HL-60 (cell line): ENCODE results near the gene HOXA7.

ENCODE experiments used
- POLR2AphosphoS5 ChIP-seq: IDR thresholded peaks from 2 replicates; pipeline ENCODE4 v1.6.1; 2012; ENCODE audit warnings: low read depth
- TF ChIP-seq, protein P1 (sequence below): IDR thresholded peaks from one replicate; pipeline ENCODE4 v1.5.1; 2011; ENCODE audit warnings: low read length, control low read depth, inconsistent platforms; ENCODE audit not compliant: insufficient read depth

DNA sequence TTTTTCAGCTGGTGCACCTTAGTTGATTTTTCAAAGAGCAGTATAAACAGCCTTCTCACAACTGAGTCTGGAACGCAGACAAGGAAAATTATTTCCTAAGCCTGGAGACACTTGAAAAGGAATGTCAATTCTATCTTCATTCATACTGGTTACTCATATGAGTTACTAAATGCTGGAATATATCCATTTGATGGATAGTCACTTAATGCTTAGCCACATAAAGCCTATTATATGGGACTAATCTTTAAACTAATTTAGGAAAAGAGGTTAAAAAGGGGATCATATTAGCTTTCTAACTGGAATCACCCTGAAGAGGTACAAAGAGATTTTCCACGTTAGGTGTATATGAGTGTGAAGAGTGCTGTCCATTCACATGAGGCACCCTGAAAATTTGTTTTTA is 24.3 kb downstream of the HOXA7 start:
- TF ChIP-seq, protein P1, sequence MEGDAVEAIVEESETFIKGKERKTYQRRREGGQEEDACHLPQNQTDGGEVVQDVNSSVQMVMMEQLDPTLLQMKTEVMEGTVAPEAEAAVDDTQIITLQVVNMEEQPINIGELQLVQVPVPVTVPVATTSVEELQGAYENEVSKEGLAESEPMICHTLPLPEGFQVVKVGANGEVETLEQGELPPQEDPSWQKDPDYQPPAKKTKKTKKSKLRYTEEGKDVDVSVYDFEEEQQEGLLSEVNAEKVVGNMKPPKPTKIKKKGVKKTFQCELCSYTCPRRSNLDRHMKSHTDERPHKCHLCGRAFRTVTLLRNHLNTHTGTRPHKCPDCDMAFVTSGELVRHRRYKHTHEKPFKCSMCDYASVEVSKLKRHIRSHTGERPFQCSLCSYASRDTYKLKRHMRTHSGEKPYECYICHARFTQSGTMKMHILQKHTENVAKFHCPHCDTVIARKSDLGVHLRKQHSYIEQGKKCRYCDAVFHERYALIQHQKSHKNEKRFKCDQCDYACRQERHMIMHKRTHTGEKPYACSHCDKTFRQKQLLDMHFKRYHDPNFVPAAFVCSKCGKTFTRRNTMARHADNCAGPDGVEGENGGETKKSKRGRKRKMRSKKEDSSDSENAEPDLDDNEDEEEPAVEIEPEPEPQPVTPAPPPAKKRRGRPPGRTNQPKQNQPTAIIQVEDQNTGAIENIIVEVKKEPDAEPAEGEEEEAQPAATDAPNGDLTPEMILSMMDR = no peak
- no peak for TF ChIP-seq POLR2AphosphoS5
